ENCODE results near the gene BLMH. TPM values are rescaled to one million over a fixed set of nuclear protein-coding genes. Genes with fewer than 3 reads are reported as not detected.

BLMH gene
- total and polyA plus RNA-seq, 10 of the 15 experiments (the other 5 are each of a cell fraction or from before 2014, with no cell fraction given) = 16.1 to 63.9 (median 54.0) TPM

GRCh38 chr17:30230596-30231125 is 61.1 kb downstream of the BLMH start:
- 85% methylated on average over 7 of the region's 7 CpGs for WGBS (ENCODE audit: insufficient coverage, insufficient replicate concordance, low lambda C conversion rate, missing lambda C conversion rate)
- CTCF ChIA-PET = interaction anchor here (1.5 kb wide), 1 partner anchor 105 kb away, joined by 7 read pairs; no protein-coding TSS in a partner anchor
- Histone ChIP-seq H3K9ac (ENCODE audit: control insufficient read depth, insufficient read depth, low read length) (no peak overlapping the region), H3K27ac (ENCODE audit: control insufficient read depth, insufficient read depth) (no peak overlapping the region), H3K79me2 (ENCODE audit: control insufficient read depth, insufficient read depth, low read length) (no peaks in the 10 kb centered on the region), H2AFZ (ENCODE audit: control insufficient read depth, low read depth, low read length) (no peak overlapping the region), H3K4me1 (ENCODE audit: control insufficient read depth, insufficient read depth, low read length) (peaks cover 8% of the 10 kb centered on the region; the same call in 1 of the 2 replicates), H3K27me3 (replicated peaks in 1 of 2; ENCODE audit: control insufficient read depth in 2 of 2, insufficient read depth in 2 of 2, low read length in 1 of 2) (no peaks in the 10 kb centered on the region), H3K4me3 (no peak overlapping the region), H4K20me1 (ENCODE audit: control insufficient read depth, insufficient read depth) (no peaks in the 10 kb centered on the region), H3K36me3 (ENCODE audit: control insufficient read depth in 2 of 2, insufficient read depth in 2 of 2, low read length in 1 of 2) (no peaks in the 10 kb centered on the region), H3K9me3 (replicated peaks; ENCODE audit: control insufficient read depth, insufficient read depth, low read length) (no peaks in the 10 kb centered on the region), H3K4me2 (ENCODE audit: control insufficient read depth, insufficient read depth) (no peak overlapping the region)
- in situ Hi-C loops (cut with MboI) = no loop called here
- intact Hi-C loops (cut with micrococcal nuclease; ENCODE audit: unreplicated experiment) = loop anchor here (10.0 kb wide), 1 partner anchor 104 kb away; the partner anchor contains the start of gene TMIGD1
- RAD21 ChIA-PET (ENCODE audit: unreplicated experiment) = interaction anchor here (1.1 to 1.7 kb wide), 2 partner anchors 105 to 484 kb away, joined by 3 to 5 read pairs; no protein-coding TSS in a partner anchor
- SMC1A ChIA-PET (ENCODE audit: uncharacterized antibody, unreplicated experiment) = interaction anchor here (1.2 kb wide), 1 partner anchor 106 kb away, joined by 4 read pairs; no protein-coding TSS in a partner anchor
- BruUV-seq (replicated peaks) = no TSS peak
- ATAC-seq (no peak), FAIRE-seq (no peak), DNase-seq (ENCODE audit: low read depth, low spot score) (no peak)
- POLR2A ChIA-PET = no interaction called here
- no peak for TF ChIP-seq YY1 (IDR thresholded peaks at IDR 0.05; ENCODE audit: low read depth, low read length)
- no peak for TF ChIP-seq HDGF (IDR thresholded peaks at IDR 0.05)
- no peak for TF ChIP-seq IRF5 (IDR thresholded peaks at IDR 0.05; ENCODE audit: borderline replicate concordance)
- TF ChIP-seq LARP7 (IDR thresholded peaks at IDR 0.05) = no peak
- no peak for TF ChIP-seq CTCF (IDR thresholded peaks at IDR 0.05 in 2 of 3, conservative IDR thresholded peaks at IDR 0.05 in 1 of 3; ENCODE audit: control insufficient read depth in 2 of 3, extremely low read depth in 1 of 3, insufficient read depth in 1 of 3, low read depth in 3 of 3, low read length in 3 of 3)
- no peak for TF ChIP-seq ZBTB11 (CRISPR knock-in tag; IDR thresholded peaks at IDR 0.05)
- no peak for TF ChIP-seq NFYA (IDR thresholded peaks at IDR 0.05; ENCODE audit: borderline replicate concordance, low read depth, low read length)
- no peak for TF ChIP-seq CHD1 (IDR thresholded peaks at IDR 0.05; ENCODE audit: low read depth, low read length)
- TF ChIP-seq ZNF384 (IDR thresholded peaks at IDR 0.05; ENCODE audit: borderline replicate concordance, low read depth, low read length) = no peak
- no peak for TF ChIP-seq SIX5 (IDR thresholded peaks at IDR 0.05; ENCODE audit: low read depth, low read length, severe bottlenecking)
- no peak for TF ChIP-seq ASH2L (IDR thresholded peaks at IDR 0.05; ENCODE audit: borderline replicate concordance, low read depth)
- no peak for TF ChIP-seq SMARCA5 (IDR thresholded peaks at IDR 0.05)
- TF ChIP-seq ZNF274 (IDR thresholded peaks at IDR 0.05; ENCODE audit: insufficient read depth, insufficient read length) = no peak
- TF ChIP-seq NR2C1 (IDR thresholded peaks at IDR 0.05) = no peak

All from GM12878 (cell line).